Right atrium auricular region (tissue), 2 donors: ENCODE results near the gene XPR1. TPM values are rescaled to one million over a fixed set of nuclear protein-coding genes. Genes with fewer than 3 reads are reported as not detected.
"Not testable (repeated sequence)": the region's sequence is repeated elsewhere in the genome, so short reads cannot be mapped to it uniquely, and the experiment has no call there.

Experiments used
- DNase-seq: peaks from one replicate; pipeline ENCODE4 v3.0.0-alpha.2; 2019; ENCODE audit warnings: low spot score
- H3K27ac ChIP-seq, 2 donors: fragments of 200-600 bp; sonication (generic); 1 replicate in 1 of 2; 2 replicates in 1 of 2; pipeline ENCODE4 v1.5.1; 2016 to 2019
- H3K27me3 ChIP-seq, 2 donors: fragments of 200-600 bp; sonication (generic); one replicate each; pipeline versions ENCODE4 v1.5.1 to v1.6.0; 2017 to 2019
- H3K36me3 ChIP-seq: fragments of 200-600 bp; sonication (generic); one replicate; pipeline ENCODE4 v1.5.1; 2016
- H3K4me1 ChIP-seq, 2 donors: fragments of 200-600 bp; sonication (generic); one replicate each; pipeline versions ENCODE4 v1.5.1 to v1.6.0; 2017 to 2019
- H3K4me3 ChIP-seq, 2 donors: fragments of 200-600 bp; sonication (generic); 1 replicate in 1 of 2; 2 replicates in 1 of 2; pipeline ENCODE4 v1.5.1; 2017 to 2019; ENCODE audit warnings: mild to moderate bottlenecking in 1 of 2, moderate library complexity in 1 of 2
- H3K9me3 ChIP-seq, 2 donors: fragments of 200-600 bp; sonication (generic); one replicate each; pipeline ENCODE4 v1.5.1; 2019
- CTCF ChIP-seq, 2 donors: fragments of 200-600 bp; sonication (generic); IDR thresholded peaks; one replicate each; pipeline ENCODE4 v1.5.1; 2019; ENCODE audit warnings: antibody characterized with exemption in 2 of 2
- total RNA-seq, 2 donors: library from RNA; depleted of rRNA; stranded (reverse); fragments of >200 nt; gene quantifications; one replicate each; pipeline ENCODE4 v1.1.0, GENCODE V29; 2016

The XPR1 gene
- total RNA-seq, 2 donors from 2014 or later, result 30.0 to 53.0 TPM

DNA sequence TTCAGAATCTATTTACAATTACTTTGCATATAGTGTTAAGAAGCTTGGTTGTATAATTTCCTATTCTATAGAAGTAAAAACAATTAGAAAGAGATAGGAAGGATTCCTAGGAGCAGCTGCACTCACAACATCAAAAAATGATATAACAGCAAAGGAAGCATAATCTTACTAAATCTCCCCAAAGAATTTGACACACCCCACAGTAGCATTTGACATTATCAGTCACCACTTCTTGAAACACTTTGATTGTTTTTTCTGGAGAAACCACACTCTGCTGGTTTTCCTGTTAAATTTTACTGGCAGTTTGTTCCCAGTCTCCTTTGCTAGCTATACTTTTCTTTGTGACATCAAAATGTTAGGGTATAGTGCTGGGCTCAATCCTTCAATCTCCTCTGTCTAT is 180.1 kb downstream of the XPR1 start:
- Histone ChIP-seq H3K4me1 (no peaks in the 10 kb centered on the region), H3K9me3 (no peaks in the 10 kb centered on the region), H3K36me3 (peaks cover 23% of the 10 kb centered on the region), H3K27me3 (no peaks in the 10 kb centered on the region), H3K4me3 (no peak overlapping the region), H3K27ac (no peak overlapping the region)
- DNase-seq, result no peak
- TF ChIP-seq CTCF (IDR thresholded peaks at IDR 0.05), result no peak

GRCh38 chr1:180814258-180814657 is 182.4 kb downstream of the XPR1 start:
- Histone ChIP-seq H3K4me1 (no peaks in the 10 kb centered on the region), H3K36me3 (peaks cover 11% of the 10 kb centered on the region), H3K9me3 (no peaks in the 10 kb centered on the region), H3K27me3 (no peaks in the 10 kb centered on the region), H3K4me3 (no peak overlapping the region), H3K27ac (no peak overlapping the region)
- no peak for TF ChIP-seq CTCF (IDR thresholded peaks at IDR 0.05)
- DNase-seq, result no peak

- no peak for DNase-seq
- H3K9me3 ChIP-seq, result no peaks in the 10 kb centered on the region
- TF ChIP-seq CTCF (IDR thresholded peaks at IDR 0.05), result no peak
- H3K36me3 ChIP-seq, result peaks cover 11% of the 10 kb centered on the region
- no peaks in the 10 kb centered on the region for H3K27me3 ChIP-seq
- no peak overlapping the region for H3K27ac ChIP-seq
- H3K4me3 ChIP-seq, result no peak overlapping the region
- H3K4me1 ChIP-seq, result no peaks in the 10 kb centered on the region
These were observed 183.4 kb downstream of the XPR1 start for GRCh38 chr1:180815188-180815587.

- TF ChIP-seq CTCF (IDR thresholded peaks at IDR 0.05), result no peak
- H3K9me3 ChIP-seq, result no peaks in the 10 kb centered on the region
- DNase-seq, result no peak
- no peak overlapping the region for H3K4me3 ChIP-seq
- H3K36me3 ChIP-seq, result peaks cover 11% of the 10 kb centered on the region
- H3K27me3 ChIP-seq, result no peaks in the 10 kb centered on the region
- no peaks in the 10 kb centered on the region for H3K4me1 ChIP-seq
- H3K27ac ChIP-seq, result no peak overlapping the region
These were observed 184.3 kb downstream of the XPR1 start for GRCh38 chr1:180816132-180816531.

GRCh38 chr1:180821970-180822369 is 190.1 kb downstream of the XPR1 start:
- no peak for DNase-seq
- Histone ChIP-seq H3K9me3 (no peaks in the 10 kb centered on the region), H3K27me3 (no peaks in the 10 kb centered on the region), H3K27ac (no peak overlapping the region), H3K4me3 (no peak overlapping the region), H3K4me1 (no peaks in the 10 kb centered on the region), H3K36me3 (peaks cover 5% of the 10 kb centered on the region)
- no peak for TF ChIP-seq CTCF (IDR thresholded peaks at IDR 0.05)

GRCh38 chr1:180831507-180831906 is 199.7 kb downstream of the XPR1 start:
- H3K27ac ChIP-seq, H3K4me3 ChIP-seq, H3K4me1 ChIP-seq, DNase-seq, H3K36me3 ChIP-seq, H3K27me3 ChIP-seq: not testable (repeated sequence)
- peaks cover 0 to 25% of the 10 kb centered on the region in 2 donors for H3K9me3 ChIP-seq

DNA sequence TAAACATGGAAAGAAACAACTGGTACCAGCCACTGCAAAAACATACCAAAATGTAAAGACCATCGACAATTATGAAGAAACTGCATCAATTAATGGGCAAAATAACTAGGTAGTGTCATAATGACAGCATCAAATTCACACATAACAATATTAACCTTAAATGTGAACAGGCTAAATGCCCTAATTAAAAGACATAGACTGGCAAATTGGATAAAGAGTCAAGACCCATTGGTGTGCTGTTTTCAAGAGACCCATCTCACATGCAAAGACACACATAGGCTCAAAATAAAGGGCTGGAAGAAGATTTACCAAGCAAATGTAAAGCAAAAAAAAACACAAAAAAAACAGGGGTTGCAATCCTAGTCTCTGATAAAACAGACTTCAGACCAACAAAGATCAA is 201.4 kb downstream of the XPR1 start:
- H3K4me3 ChIP-seq, DNase-seq, H3K27me3 ChIP-seq, H3K27ac ChIP-seq, H3K36me3 ChIP-seq, H3K4me1 ChIP-seq: not testable (repeated sequence)
- H3K9me3 ChIP-seq, result peaks cover 0 to 25% of the 10 kb centered on the region in 2 donors
